H1 (cell line): ENCODE results near the gene LILRA1. TPM values are rescaled to one million over a fixed set of nuclear protein-coding genes. Genes with fewer than 3 reads are reported as not detected.

Experiments
- CTCF ChIA-PET: fragments of 300-600 bp; sonication (Branson Sonifier 250); formaldehyde crosslinking; loops from one replicate; lab custom pipeline; 2021; ENCODE audit not compliant: partially characterized antibody; lab: Charles Lee
- POLR2A ChIA-PET: fragments of 300-600 bp; sonication (Branson Sonifier 250); formaldehyde crosslinking; loops from one replicate; lab custom pipeline; 2021; ENCODE audit warnings: inconsistent platforms; ENCODE audit not compliant: partially characterized antibody; lab: Charles Lee
- DNase-seq, 2 experiments: peaks; one replicate each; pipeline versions ENCODE4 v3.0.0 to v3.0.0-alpha.2; 2010 to 2022; ENCODE audit warnings: low spot score in 2 of 2, low read depth in 1 of 2, mixed read lengths in 1 of 2
- FAIRE-seq: peaks from 2 replicates; lab custom pipeline; 2011; peaks lifted over from hg19 to GRCh38; lab: Jason Lieb, UNC
- H2AFZ ChIP-seq: 2 replicates; pipeline ENCODE4 v1.8.1; 2012; ENCODE audit warnings: low read length, inconsistent platforms
- H2AK5ac ChIP-seq: 2 replicates; pipeline ENCODE4 v1.6.1; 2013; ENCODE audit warnings: low read depth, low read length
- H2BK120ac ChIP-seq: replicated peaks from 2 replicates; pipeline ENCODE3; 2013; ENCODE audit warnings: low read depth, low read length, inconsistent platforms
- H2BK12ac ChIP-seq: 2 replicates; pipeline ENCODE4 v1.6.1; 2013; ENCODE audit warnings: low read depth, low read length
- H2BK15ac ChIP-seq: 2 replicates; pipeline ENCODE4 v1.6.1; 2013; ENCODE audit warnings: low read length
- H2BK20ac ChIP-seq: 2 replicates; pipeline ENCODE4 v1.6.1; 2013; ENCODE audit warnings: low read length
- H2BK5ac ChIP-seq: 2 replicates; pipeline ENCODE4 v1.6.1; 2013; ENCODE audit warnings: low read depth, low read length
- H3K14ac ChIP-seq: 2 replicates; pipeline ENCODE4 v1.6.1; 2013; ENCODE audit warnings: inconsistent platforms; ENCODE audit not compliant: insufficient read length
- H3K18ac ChIP-seq: 2 replicates; pipeline ENCODE4 v1.6.1; 2013; ENCODE audit warnings: low read length; ENCODE audit errors: extremely low read depth
- H3K23ac ChIP-seq: 2 replicates; pipeline ENCODE4 v1.6.1; 2013; ENCODE audit warnings: inconsistent platforms; ENCODE audit not compliant: insufficient read length
- H3K23me2 ChIP-seq: 2 replicates; pipeline ENCODE4 v1.6.1; 2013; ENCODE audit warnings: low read depth, low read length
- H3K27ac ChIP-seq: 2 replicates; pipeline ENCODE4 v1.6.1; 2011; ENCODE audit warnings: low read depth, low read length, inconsistent platforms
- H3K27me3 ChIP-seq, 4 experiments: replicated peaks in 1 of 4; 1 replicate in 1 of 4; 2 replicates in 3 of 4; pipeline versions ENCODE4 v1.6.1 to v1.8.1; 2011 to 2013; ENCODE audit warnings: low read length in 3 of 4, mild to moderate bottlenecking in 3 of 4, inconsistent platforms in 2 of 4, mixed read lengths in 2 of 4, moderate library complexity in 1 of 4; ENCODE audit not compliant: control insufficient read depth in 3 of 4, insufficient read depth in 3 of 4; ENCODE audit errors: extremely low read depth in 1 of 4
- H3K36me3 ChIP-seq, 4 experiments: 2 replicates each; pipeline versions ENCODE4 v1.6.1 to v1.8.1; 2011 to 2013; ENCODE audit warnings: mild to moderate bottlenecking in 4 of 4, low read length in 3 of 4, moderate library complexity in 2 of 4, control low read depth in 1 of 4, inconsistent platforms in 1 of 4; ENCODE audit not compliant: insufficient read depth in 4 of 4, control insufficient read depth in 2 of 4
- H3K4ac ChIP-seq: replicated peaks from 2 replicates; pipeline ENCODE3; 2013; ENCODE audit warnings: low read length, low read depth, mixed read lengths, inconsistent platforms; ENCODE audit not compliant: insufficient read length
- H3K4me1 ChIP-seq, 4 experiments: replicated peaks in 1 of 4; 1 replicate in 1 of 4; 2 replicates in 3 of 4; pipeline versions ENCODE4 v1.6.1 to v1.8.1; 2011 to 2013; ENCODE audit warnings: low read length in 3 of 4, inconsistent platforms in 2 of 4, mixed read lengths in 1 of 4; ENCODE audit not compliant: insufficient read depth in 4 of 4, control insufficient read depth in 3 of 4
- H3K4me2 ChIP-seq, 2 experiments: 2 replicates each; pipeline versions ENCODE4 v1.6.1 to v1.8.1; 2011 to 2013; ENCODE audit warnings: low read depth in 2 of 2, low read length in 2 of 2, control low read depth in 1 of 2, inconsistent platforms in 1 of 2, mild to moderate bottlenecking in 1 of 2; ENCODE audit not compliant: insufficient read depth in 1 of 2
- H3K4me3 ChIP-seq, 4 experiments: fragments of 200-600, 300-600 bp in 1 of 4; sonication (generic), shearing (Covaris generic), sonication (Bioruptor Twin) in 1 of 4; 2 replicates each; pipeline versions ENCODE4 v1.5.1 to v1.8.1; 2011 to 2016; ENCODE audit warnings: low read length in 4 of 4, low read depth in 3 of 4, control low read depth in 2 of 4, inconsistent platforms in 2 of 4, mild to moderate bottlenecking in 2 of 4, mixed read lengths in 1 of 4, moderate library complexity in 1 of 4; ENCODE audit not compliant: insufficient read depth in 2 of 4; ENCODE audit errors: extremely low read depth in 1 of 4
- H3K56ac ChIP-seq: replicated peaks from 2 replicates; pipeline ENCODE3; 2013; ENCODE audit warnings: low read depth, mild to moderate bottlenecking, mixed read lengths, low read length, inconsistent platforms; ENCODE audit not compliant: insufficient read length
- H3K79me1 ChIP-seq: 2 replicates; pipeline ENCODE4 v1.6.1; 2013; ENCODE audit warnings: low read depth, low read length, control low read depth
- H3K79me2 ChIP-seq, 2 experiments: 2 replicates each; pipeline versions ENCODE4 v1.6.1 to v1.8.1; 2012 to 2013; ENCODE audit warnings: low read length in 2 of 2, mild to moderate bottlenecking in 2 of 2, inconsistent platforms in 1 of 2; ENCODE audit not compliant: insufficient read depth in 2 of 2, control insufficient read depth in 1 of 2
- H3K9ac ChIP-seq, 4 experiments: replicated peaks in 1 of 4; 1 replicate in 1 of 4; 2 replicates in 3 of 4; pipeline versions ENCODE4 v1.6.1 to v1.8.1; 2011 to 2013; ENCODE audit warnings: low read depth in 3 of 4, low read length in 3 of 4, control low read depth in 2 of 4, mild to moderate bottlenecking in 2 of 4, moderate library complexity in 2 of 4, inconsistent platforms in 1 of 4; ENCODE audit errors: extremely low read depth in 1 of 4
- H3K9me3 ChIP-seq, 2 experiments: 2 replicates each; pipeline versions ENCODE4 v1.6.1 to v1.8.1; 2012 to 2013; ENCODE audit warnings: mild to moderate bottlenecking in 2 of 2, moderate library complexity in 2 of 2, control low read depth in 1 of 2, inconsistent platforms in 1 of 2, low read depth in 1 of 2, low read length in 1 of 2, mixed read lengths in 1 of 2; ENCODE audit not compliant: insufficient read depth in 2 of 2
- H4K20me1 ChIP-seq, 2 experiments: replicated peaks in 1 of 2; 2 replicates each; pipeline versions ENCODE3 to v1.8.1; 2011 to 2013; ENCODE audit warnings: inconsistent platforms in 2 of 2, low read length in 2 of 2, mild to moderate bottlenecking in 1 of 2; ENCODE audit not compliant: insufficient read depth in 2 of 2, control insufficient read depth in 1 of 2
- H4K5ac ChIP-seq: 2 replicates; pipeline ENCODE4 v1.6.1; 2013; ENCODE audit warnings: low read length, low read depth, mixed read lengths, inconsistent platforms; ENCODE audit not compliant: insufficient read length
- H4K8ac ChIP-seq: 2 replicates; pipeline ENCODE4 v1.8.0; 2013; ENCODE audit warnings: mild to moderate bottlenecking, moderate library complexity, low read length, inconsistent platforms; ENCODE audit not compliant: insufficient read depth; ENCODE audit errors: extremely low read depth
- H4K91ac ChIP-seq: replicated peaks from 2 replicates; pipeline ENCODE3; 2013; ENCODE audit warnings: low read length, mixed read lengths, inconsistent platforms; ENCODE audit not compliant: insufficient read length
- CTCF ChIP-seq, 3 experiments: IDR thresholded peaks; 1 replicate in 2 of 3; 2 replicates in 1 of 3; pipeline versions ENCODE4 v1.5.1 to v1.6.1; 2011; ENCODE audit warnings: low read length in 3 of 3, mild to moderate bottlenecking in 3 of 3, inconsistent platforms in 2 of 3, low read depth in 1 of 3, moderate library complexity in 1 of 3; ENCODE audit not compliant: insufficient read depth in 1 of 3; ENCODE audit errors: control extremely low read depth in 1 of 3
- NRF1 ChIP-seq: IDR thresholded peaks from 2 replicates; pipeline ENCODE4 v1.6.1; 2011; ENCODE audit warnings: mild to moderate bottlenecking, low read depth, low read length, improper control_type of control experiment
- POU5F1 ChIP-seq: IDR thresholded peaks from 2 replicates; pipeline ENCODE4 v1.6.1; 2011; ENCODE audit warnings: low read depth, mild to moderate bottlenecking, low read length, moderate library complexity
- SIN3A ChIP-seq, 2 experiments: IDR thresholded peaks in 1 of 2; conservative IDR thresholded peaks in 1 of 2; 2 replicates each; pipeline ENCODE4 v1.6.1; 2011 to 2012; ENCODE audit warnings: low read length in 2 of 2, improper control_type of control experiment in 1 of 2, low read depth in 1 of 2, mild to moderate bottlenecking in 1 of 2
- SP2 ChIP-seq: IDR thresholded peaks from 2 replicates; pipeline ENCODE4 v1.6.1; 2012; ENCODE audit warnings: mild to moderate bottlenecking, low read length, inconsistent platforms
- TCF12 ChIP-seq: IDR thresholded peaks from 2 replicates; pipeline ENCODE4 v1.6.1; 2011; ENCODE audit warnings: low read depth, mild to moderate bottlenecking, low read length
- WGBS, 2 experiments: shearing (Covaris generic) in 1 of 2; methylation state at CpG; one replicate each; pipeline versions ENCODE4 v1.1.6 to v1.1.7; 2013 to 2015; ENCODE audit warnings: low lambda C conversion rate in 2 of 2, mixed read lengths in 2 of 2, inconsistent platforms in 1 of 2, low coverage in 1 of 2, missing lambda C conversion rate in 1 of 2; ENCODE audit not compliant: insufficient replicate concordance in 2 of 2, insufficient coverage in 1 of 2, insufficient read length in 1 of 2; ENCODE audit errors: extremely low coverage in 1 of 2, missing lambda C conversion rate in 1 of 2; 5-methylcytosine and 5-hydroxymethylcytosine counted together
- polyA plus RNA-seq, 7 experiments: library from polyadenylated mRNA; depleted of rRNA in 3 of 7; stranded (reverse) in 5 of 7; unstranded in 2 of 7; fragments of >200 nt in 5 of 7; fragments of 200-250 nt in 2 of 7; gene quantifications; 1 replicate in 5 of 7; 2 replicates in 1 of 7; 4 replicates in 1 of 7; pipeline versions ENCODE4 v1.2.1 to v1.2.3, GENCODE V29; 2011 to 2013; ENCODE audit warnings: missing spikeins in 2 of 7, mixed read lengths in 2 of 7
- total RNA-seq: library from RNA; stranded (reverse); fragmentation: NEBNext Ultra II Directional; extraction: Animal tissue kit (Norgen Biotek cat#: 25700); gene quantifications from 2 replicates; pipeline ENCODE4 v1.2.1, GENCODE V29; 2021

LILRA1 gene
- total and polyA plus RNA-seq, 2 of the 8 experiments (the other 6 are each of a cell fraction or from before 2014, with no cell fraction given): not detected

GRCh38 chr19:54630782-54631181 is 37.4 kb downstream of the LILRA1 start:
- Histone ChIP-seq H3K18ac (no peak overlapping the region), H3K14ac (no peak overlapping the region), H3K4me3 (no peak overlapping the region), H4K8ac (no peak overlapping the region), H3K79me2 (no peaks in the 10 kb centered on the region), H2AK5ac (no peak overlapping the region), H3K27me3 (no peaks in the 10 kb centered on the region), H3K23me2 (no peaks in the 10 kb centered on the region), H2BK5ac (no peak overlapping the region), H4K5ac (no peak overlapping the region)
- CTCF ChIA-PET: no interaction called here
- TF ChIP-seq SP2 (no peak), SIN3A (conservative IDR thresholded peaks at IDR 0.05 in 1 of 2, IDR thresholded peaks at IDR 0.05 in 1 of 2; ENCODE audit: low read depth in 1 of 2, low read length in 2 of 2) (no peak), NRF1 (no peak), CTCF (IDR thresholded peaks at IDR 0.05; ENCODE audit: control extremely low read depth in 1 of 3, insufficient read depth in 1 of 3, low read depth in 1 of 3, low read length in 3 of 3) (no peak), TCF12 (no peak), POU5F1 (no peak)
- TF ChIP-seq, all 59 proteins: peak for 0
- H2BK12ac ChIP-seq: no peak overlapping the region
- H3K79me1 ChIP-seq: no peaks in the 10 kb centered on the region
- no peaks in the 10 kb centered on the region for H3K36me3 ChIP-seq
- no peaks in the 10 kb centered on the region for H3K4me1 ChIP-seq
- no peak overlapping the region for H2BK20ac ChIP-seq
- H3K4me2 ChIP-seq: no peak overlapping the region
- H2AFZ ChIP-seq: no peak overlapping the region
- H3K9me3 ChIP-seq: peaks cover 55 to 94% of the 10 kb centered on the region in 2 experiments
- H4K20me1 ChIP-seq: no peaks in the 10 kb centered on the region
- H3K56ac ChIP-seq: no peak overlapping the region
- 79% methylated on average over 6 of the region's 6 CpGs; no CpG with 5 or more reads in 1 of the 2 experiments for WGBS, 2 experiments
- no peak overlapping the region for H3K23ac ChIP-seq
- H4K91ac ChIP-seq: no peak overlapping the region
- FAIRE-seq (no peak), DNase-seq (no peak)
- no peak overlapping the region for H2BK15ac ChIP-seq
- no peak overlapping the region for H3K4ac ChIP-seq
- no peak overlapping the region for H2BK120ac ChIP-seq
- POLR2A ChIA-PET: no interaction called here
- H3K27ac ChIP-seq: no peak overlapping the region
- H3K9ac ChIP-seq: no peak overlapping the region
